Effector CD8-positive, alpha-beta T cell (primary cell): ENCODE data around the gene TENM4.

Experiments
- DNase-seq: peaks from one replicate; lab custom pipeline; 2025; lab: John Stamatoyannopoulos, UW

TENM4 gene

GRCh38 chr11:78810559-78811009 is 630.2 kb downstream of the TENM4 start:
- DNase-seq: no peak

- no peak for DNase-seq
These were observed 630.8 kb downstream of the TENM4 start for GRCh38 chr11:78809931-78810541.

- DNase-seq: no peak
These were observed 631.9 kb downstream of the TENM4 start for GRCh38 chr11:78808923-78809322.

GRCh38 chr11:78807351-78807750 is 633.5 kb downstream of the TENM4 start:
- no peak for DNase-seq

- DNase-seq: no peak
These were observed 634.4 kb downstream of the TENM4 start for GRCh38 chr11:78806214-78807004.

- no peak for DNase-seq
These were observed 635.8 kb downstream of the TENM4 start for GRCh38 chr11:78804991-78805390.

- DNase-seq: no peak
These were observed 636.8 kb downstream of the TENM4 start for GRCh38 chr11:78803995-78804394.

GRCh38 chr11:78802058-78802761 is 638.6 kb downstream of the TENM4 start:
- DNase-seq: no peak

GRCh38 chr11:78801161-78801884 is 639.5 kb downstream of the TENM4 start:
- no peak for DNase-seq

GRCh38 chr11:78800756-78801155 is 640.1 kb downstream of the TENM4 start:
- DNase-seq: no peak

GRCh38 chr11:78800096-78800690 is 640.6 kb downstream of the TENM4 start:
- DNase-seq: no peak

- no peak for DNase-seq
These were observed 642.2 kb downstream of the TENM4 start for GRCh38 chr11:78798663-78799062.

- DNase-seq: no peak
These were observed 643.3 kb downstream of the TENM4 start for GRCh38 chr11:78797559-78797958.

GRCh38 chr11:78796956-78797355 is 643.9 kb downstream of the TENM4 start:
- DNase-seq: no peak

- DNase-seq: no peak
These were observed 645.1 kb downstream of the TENM4 start for GRCh38 chr11:78795621-78796261.

- DNase-seq: no peak
These were observed 648.9 kb downstream of the TENM4 start for GRCh38 chr11:78791964-78792363.

- no peak for DNase-seq
These were observed 649.6 kb downstream of the TENM4 start for GRCh38 chr11:78791254-78791653.

GRCh38 chr11:78790784-78791183 is 650.0 kb downstream of the TENM4 start:
- DNase-seq: no peak

- no peak for DNase-seq
These were observed 651.5 kb downstream of the TENM4 start for GRCh38 chr11:78789375-78789774.

GRCh38 chr11:78788533-78788932 is 652.3 kb downstream of the TENM4 start:
- no peak for DNase-seq

- no peak for DNase-seq
These were observed 653.1 kb downstream of the TENM4 start for GRCh38 chr11:78787696-78788095.
